NCI-H2029 treated with DMSO at 0.1 percent for 48 hours (cell line): ENCODE data around the gene OSBP2.
"Not testable (repeated sequence)": the region's sequence is repeated elsewhere in the genome, so short reads cannot be mapped to it uniquely, and the experiment has no call there.

Source experiments
- DNase-seq: peaks from one replicate; lab custom pipeline; 2025; lab: John Stamatoyannopoulos, UW

The OSBP2 gene

DNA sequence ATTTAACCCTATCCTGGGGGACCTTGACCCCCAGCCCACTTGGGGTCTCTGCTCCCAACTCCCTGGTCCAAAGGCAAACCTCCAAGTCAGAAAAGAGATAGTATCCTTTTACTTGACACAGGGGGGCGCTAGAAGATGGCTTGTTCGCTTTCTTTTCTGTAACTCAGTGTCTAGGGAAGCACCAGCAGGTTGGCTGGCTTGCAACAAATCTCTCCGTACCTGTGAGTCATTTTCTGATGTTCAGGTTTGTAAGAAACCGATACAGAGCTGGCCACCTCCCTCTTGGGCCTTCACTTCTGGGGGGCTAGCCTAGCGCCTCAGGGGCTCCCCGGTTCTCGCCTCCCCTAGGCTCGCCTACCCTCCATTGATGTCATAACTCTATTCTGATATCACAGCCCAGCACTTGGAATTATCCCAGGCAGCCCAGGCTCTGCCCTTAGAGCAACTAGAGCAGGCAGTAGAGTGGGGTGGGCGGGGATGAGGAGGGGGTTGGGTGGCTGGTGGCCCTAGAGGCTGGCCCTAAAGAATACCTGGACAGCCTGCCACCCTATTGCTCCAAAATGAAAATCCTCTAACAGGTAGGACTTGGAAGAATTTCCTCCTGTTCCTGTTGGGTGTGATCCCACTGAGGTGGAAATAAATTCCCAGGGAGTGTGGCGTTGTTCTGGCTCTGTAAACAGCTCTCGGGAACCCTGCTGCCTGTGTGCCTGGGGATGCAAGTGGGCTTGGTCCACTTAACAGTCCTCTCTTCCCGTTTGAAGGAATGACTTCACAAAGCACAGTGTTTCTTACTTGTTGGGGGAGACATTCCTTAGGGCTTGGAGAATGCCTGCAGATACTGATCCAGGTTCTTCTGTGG is 69.4 kb downstream of the OSBP2 start:
- DNase-seq: peak; percentile 27

- DNase-seq: no peak
Observed at GRCh38 chr22:30767661-30768060, 73.0 kb downstream of the OSBP2 start.

- no peak for DNase-seq
Observed at GRCh38 chr22:30770716-30771115, 76.0 kb downstream of the OSBP2 start.

DNA sequence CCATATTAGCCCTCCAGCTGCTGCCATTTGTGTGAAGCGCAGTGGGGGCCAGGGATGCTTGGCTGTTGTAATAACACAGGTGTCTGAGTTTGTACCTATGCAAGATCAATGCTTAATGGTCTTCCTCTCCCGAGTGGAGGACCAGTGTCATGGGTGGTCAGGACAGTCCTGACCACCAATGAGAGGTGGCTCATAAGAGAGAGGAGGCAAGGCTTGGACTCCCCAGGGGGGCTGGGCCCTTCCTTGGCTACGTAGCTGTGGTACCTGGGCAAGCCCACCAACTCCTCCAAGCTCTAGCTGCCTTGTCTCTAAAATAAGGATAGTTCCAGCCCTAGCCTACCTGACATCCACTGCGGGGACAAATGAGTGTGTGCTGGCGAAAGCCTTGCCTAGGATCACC is 79.2 kb downstream of the OSBP2 start:
- DNase-seq: no peak

GRCh38 chr22:30774566-30774965 is 79.9 kb downstream of the OSBP2 start:
- no peak for DNase-seq

DNA sequence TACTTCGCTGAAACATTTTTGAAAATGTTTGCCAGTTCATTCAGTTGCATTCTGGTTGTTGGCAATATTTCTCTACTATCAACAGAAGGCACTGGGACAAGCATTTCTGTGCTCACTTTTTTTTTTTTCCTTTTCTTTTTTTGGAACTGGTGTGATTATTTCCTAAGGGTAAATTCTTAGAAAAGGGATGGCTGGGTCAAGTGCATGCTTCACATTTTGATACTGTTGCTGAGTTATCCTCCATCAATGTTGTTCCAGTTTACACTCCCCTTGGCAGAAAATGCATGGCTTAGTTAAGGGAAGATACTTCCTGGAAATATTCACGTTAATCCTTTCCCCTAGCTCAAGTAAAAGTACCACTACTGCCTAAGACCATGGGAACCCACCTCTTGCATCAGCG is 81.8 kb downstream of the OSBP2 start:
- DNase-seq: no peak

DNA sequence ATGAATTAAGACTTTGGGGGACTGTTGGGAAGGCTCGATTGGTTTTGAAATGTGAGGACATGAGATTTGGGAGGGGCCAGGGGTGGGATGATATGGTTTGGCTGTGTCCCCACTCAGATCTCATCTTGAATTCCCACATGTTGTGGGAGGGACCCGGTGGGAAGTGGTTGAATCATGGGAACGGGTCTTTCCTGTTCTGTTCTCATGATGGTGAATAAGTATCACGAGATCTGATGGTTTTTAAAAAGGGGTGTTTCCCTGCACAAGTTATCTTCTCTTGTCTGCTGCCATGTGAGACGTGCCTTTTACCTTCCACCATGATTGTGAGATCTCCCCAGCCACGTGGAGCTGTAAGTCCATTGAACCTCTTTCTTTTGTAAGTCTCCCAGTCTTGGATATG is 82.5 kb downstream of the OSBP2 start:
- DNase-seq: not testable (repeated sequence)

- DNase-seq: no peak
Observed at GRCh38 chr22:30777587-30777986, 82.9 kb downstream of the OSBP2 start.

DNA sequence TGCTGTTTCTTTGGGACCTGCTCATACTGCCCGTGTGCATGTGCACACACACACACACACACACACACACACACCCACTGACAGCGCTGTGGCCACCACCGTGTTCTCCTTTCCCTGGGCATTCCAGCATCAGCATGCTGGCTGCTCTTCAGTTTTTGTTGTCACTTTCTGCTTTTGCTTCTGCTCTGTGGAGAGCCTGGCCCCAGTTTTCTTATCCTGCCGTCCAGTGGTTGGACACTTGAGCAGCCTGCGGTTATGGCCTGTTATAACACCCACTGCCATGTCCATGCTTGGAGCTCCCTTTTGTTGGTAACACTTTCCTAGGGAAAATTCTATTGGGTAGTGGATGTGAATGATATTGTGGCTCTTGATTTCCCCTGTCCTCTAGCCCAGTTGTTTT is 83.6 kb downstream of the OSBP2 start:
- DNase-seq: no peak

DNA sequence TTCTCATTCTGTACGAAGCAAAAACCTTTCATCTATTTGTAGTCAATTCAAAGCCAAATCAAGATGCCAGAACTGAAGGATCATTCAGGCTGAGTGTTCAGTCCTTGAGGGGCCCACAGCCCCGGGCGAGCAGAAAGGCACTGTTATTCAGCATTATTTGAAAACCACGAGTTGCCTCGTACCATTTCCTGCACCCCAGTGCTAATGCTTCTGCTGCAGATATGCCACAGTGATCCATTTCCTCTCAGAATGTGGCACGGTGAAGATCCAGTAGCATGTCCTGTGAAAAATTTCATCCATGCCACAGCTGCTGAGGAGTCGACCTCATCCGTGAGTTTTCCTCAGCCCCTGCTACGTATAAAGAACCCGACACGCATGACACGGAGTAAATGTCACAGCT is 85.4 kb downstream of the OSBP2 start:
- no peak for DNase-seq

DNA sequence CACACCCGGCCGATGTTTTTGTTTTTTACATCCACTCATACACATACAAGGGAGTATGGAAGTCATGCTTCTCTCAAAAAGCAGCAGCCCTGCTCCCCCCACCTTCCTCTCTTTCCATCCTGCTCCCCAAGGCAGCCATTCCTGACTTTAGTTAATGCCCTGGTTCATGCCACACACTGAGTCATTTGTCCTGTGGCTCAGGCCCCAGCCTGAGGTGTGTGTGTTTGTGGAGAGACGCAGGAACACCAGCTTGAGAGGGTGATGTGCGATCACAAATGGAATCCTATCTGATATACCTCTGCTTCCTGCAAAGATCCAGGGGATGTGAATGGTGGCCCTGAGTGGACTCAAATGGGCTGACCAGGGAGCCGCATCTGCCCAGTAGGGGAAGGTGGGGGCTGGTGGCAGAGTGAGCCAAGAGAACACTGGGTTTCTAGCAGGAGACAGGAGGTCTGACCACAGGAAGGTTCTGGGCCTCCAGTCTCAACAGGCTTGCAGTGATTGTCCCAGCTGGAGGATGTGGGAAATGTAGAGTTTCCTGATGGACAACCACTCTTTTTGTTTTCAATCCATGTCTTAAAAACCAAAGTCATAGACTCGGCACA is 86.7 kb downstream of the OSBP2 start:
- DNase-seq: no peak

DNA sequence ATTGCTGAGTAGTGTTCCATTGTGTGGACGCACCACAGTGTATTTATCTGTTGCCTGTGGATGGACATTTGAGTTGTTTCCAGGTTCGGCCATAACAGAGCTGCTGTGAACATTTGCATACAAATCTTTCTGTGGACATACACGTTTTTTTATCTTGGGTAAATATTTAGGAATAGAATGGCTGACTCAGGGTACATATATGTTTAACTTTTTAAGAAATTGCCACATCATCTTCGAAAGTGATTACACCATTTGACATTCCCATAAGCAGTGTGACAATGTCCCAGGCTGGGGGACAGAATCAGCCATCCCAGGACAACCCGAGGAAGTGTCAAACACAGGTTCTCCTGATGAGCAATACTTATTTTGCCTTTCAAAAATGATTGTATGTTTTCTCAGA is 87.9 kb downstream of the OSBP2 start:
- DNase-seq: no peak

GRCh38 chr22:30783021-30783420 is 88.3 kb downstream of the OSBP2 start:
- DNase-seq: no peak

- no peak for DNase-seq
Observed at GRCh38 chr22:30785527-30785926, 90.9 kb downstream of the OSBP2 start.

DNA sequence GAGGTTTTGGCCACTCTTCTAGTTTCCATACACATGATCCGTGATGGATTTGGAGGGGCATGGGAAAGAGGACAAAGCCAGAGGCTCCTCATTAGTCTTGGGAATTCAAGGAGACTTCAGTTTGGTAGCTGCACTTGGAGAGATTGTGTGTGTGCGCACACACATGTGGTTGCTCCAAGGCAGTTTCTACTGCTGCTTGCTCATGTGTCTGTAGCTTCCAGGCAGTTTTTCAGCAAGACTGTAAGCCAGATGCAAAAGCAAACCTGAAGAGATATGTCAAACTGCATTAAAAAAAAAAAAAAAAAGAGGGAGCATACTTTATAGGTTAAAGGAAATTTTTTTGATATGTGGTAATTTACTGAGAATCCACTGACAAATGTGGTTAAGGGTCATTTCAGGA is 95.7 kb downstream of the OSBP2 start:
- DNase-seq: no peak

GRCh38 chr22:30792456-30792855 is 97.8 kb downstream of the OSBP2 start:
- no peak for DNase-seq

- DNase-seq: no peak
Observed at GRCh38 chr22:30795118-30795517, 100.4 kb downstream of the OSBP2 start.

- no peak for DNase-seq
Observed at GRCh38 chr22:30801695-30802094, 107.0 kb downstream of the OSBP2 start.

GRCh38 chr22:30802202-30803166 is 107.8 kb downstream of the OSBP2 start:
- DNase-seq: peak; percentile 10

DNA sequence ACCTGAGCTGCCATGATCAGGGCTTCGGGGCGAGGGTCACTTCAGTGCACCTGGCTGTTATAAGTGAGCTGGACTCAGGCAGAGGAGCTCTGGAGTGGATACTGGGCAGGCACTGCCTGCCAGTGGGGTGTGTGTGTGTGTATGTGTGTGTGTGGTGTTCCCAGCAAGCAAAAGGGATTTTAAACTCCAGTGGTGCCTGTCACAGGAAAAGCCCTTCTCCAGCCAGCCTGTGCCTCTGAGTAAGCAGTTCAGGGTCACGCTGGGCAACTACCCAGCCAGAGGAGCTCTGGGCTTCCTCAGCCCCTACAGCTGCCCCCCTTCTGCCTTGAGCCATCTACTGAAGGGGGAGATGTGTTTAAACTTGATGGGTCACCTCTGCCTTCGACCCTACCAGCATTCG is 109.0 kb downstream of the OSBP2 start:
- DNase-seq: no peak

GRCh38 chr22:30804626-30805025 is 110.0 kb downstream of the OSBP2 start:
- no peak for DNase-seq

DNA sequence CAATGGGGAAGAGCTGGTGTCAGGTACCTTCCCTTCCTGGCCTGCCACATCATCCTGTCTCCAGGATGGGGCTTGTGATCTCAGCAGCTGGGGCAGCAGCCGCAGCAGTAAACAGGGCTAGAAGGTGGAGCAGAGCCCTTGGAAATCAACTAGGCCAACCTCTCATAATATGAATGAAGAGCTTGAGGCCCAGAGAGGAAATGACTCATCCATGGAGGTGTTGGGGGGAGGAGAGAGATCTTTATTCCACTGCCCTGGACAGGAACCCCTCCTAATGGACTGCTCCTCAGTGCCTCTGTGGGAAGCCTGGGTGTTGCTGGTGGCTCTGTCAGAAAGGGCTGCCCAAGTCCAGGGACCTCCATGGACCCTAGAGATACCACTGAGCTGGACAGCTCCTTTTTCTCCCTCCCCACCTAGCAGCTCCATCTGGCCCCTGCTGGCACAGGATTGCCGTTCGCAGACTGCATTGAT is 111.8 kb downstream of the OSBP2 start:
- no peak for DNase-seq
